Fibroblast of skin of back (primary cell): Measurements from ENCODE around the gene HSPA1A.
"Not testable (repeated sequence)": the region's sequence is repeated elsewhere in the genome, so short reads cannot be mapped to it uniquely, and the experiment has no call there.

Source experiments
- DNase-seq: peaks from one replicate; pipeline ENCODE4 v3.0.0-alpha.2; 2013

The HSPA1A gene

GRCh38 chr6:31781244-31782125, 33.9 kb upstream of the HSPA1A start:
- no peak for DNase-seq

- DNase-seq = no peak
Observed at GRCh38 chr6:31782126-31782855, 33.1 kb upstream of the HSPA1A start.

DNA sequence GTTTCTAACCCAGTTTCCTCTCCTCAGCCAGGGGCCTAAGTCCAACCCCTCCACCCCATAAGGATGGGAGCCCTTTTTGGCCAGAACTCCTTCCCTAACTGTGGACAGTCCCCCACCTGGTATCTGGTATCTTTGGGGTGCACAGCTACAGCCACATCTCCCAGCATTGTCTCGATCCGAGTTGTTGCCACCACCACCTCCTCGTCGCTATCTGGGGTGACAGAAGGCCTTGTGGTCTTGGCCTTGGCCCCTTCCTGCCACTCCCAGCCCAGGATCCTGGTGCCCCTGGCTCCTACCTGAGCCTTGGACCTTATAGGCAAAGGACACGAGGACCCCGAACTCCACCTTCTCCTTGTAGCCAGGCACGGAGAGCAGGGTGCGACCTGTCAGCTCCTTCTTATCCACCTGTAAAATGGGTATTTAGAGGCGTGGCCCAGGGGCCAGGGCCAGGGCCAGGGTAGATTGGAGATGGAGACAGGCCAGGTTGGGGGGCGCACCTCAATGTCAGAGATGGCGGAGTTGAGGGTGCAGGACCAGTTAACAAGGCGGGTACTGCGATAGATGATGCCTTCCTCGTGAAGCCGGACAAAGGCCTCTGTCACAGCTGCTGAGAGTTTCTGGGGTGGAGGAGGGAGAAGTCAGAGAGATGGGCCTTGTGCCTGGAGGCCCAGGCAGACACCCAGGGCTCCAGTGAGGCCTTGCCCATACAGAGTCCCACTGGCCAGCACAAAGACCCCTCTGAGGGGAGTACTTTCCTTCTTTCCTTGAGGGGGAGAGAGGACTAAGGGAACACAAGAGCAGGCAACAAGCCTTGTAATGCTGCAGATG, 31.0 kb upstream of the HSPA1A start:
- DNase-seq = no peak

- DNase-seq = no peak
Observed at GRCh38 chr6:31785475-31785874, 29.9 kb upstream of the HSPA1A start.

- peak; percentile 60 for DNase-seq
Observed at GRCh38 chr6:31791324-31792089, 23.8 kb upstream of the HSPA1A start.

GRCh38 chr6:31792090-31792374, 23.3 kb upstream of the HSPA1A start:
- DNase-seq = no peak

- no peak for DNase-seq
Observed at GRCh38 chr6:31792761-31793171, 22.6 kb upstream of the HSPA1A start.

DNA sequence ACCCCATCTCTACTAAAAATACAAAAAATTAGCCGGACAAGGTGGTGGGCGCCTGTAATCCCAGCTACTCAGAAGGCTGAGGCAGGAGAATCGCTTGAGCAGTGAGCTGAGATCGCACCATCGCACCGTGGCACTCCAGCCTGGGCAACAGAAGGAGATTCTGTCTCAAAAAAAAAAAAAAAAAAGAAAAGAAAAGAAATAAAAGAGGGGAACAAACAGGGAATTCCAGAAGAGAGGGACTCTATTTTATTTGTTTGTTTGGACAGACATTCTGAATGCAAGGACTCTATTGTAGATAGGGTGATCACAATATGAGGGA, 21.5 kb upstream of the HSPA1A start:
- not testable (repeated sequence) for DNase-seq

- DNase-seq = peak; percentile 33
Observed at GRCh38 chr6:31794294-31794865, 21.0 kb upstream of the HSPA1A start.

GRCh38 chr6:31794866-31795615, 20.3 kb upstream of the HSPA1A start:
- no peak for DNase-seq

DNA sequence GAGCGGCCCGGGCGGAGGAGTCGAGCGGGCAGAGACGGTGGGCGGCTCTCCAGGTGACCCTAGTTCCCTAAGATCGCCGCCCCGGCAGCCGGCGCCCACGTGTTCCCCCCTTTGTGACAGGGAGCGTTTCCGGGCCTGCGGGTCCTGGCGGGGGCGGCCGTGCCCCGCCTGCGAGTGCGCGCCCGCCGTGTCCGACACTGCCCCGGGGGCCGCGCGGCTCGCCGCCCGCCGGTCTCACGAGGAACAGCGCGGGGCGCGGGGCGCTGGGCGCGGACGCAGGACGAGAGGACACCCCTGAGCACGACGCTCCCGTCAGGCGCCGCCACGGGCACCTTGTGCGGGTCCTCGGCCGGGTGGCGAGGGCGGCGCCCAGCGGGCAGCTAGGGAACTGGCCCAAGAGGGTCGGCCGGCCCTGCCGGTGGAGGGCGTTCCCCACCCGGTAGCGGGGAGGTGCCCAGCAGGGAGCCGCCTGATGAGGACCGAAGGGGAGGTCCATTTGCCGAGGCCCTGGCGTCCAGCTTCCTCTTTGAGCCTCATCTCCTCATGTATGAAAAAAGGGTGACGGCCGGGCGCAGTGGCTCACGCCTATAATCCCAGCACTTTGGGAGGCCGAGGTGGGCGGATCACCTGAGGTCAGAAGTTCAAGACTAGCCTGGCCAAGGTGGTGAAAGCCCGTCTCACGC, 19.6 kb upstream of the HSPA1A start, which contains the start of gene VARS1:
VARS1 (minus strand) TSS at position 137 of the 683 bp plus-strand sequence. CDS start 535 bp downstream, outside the sequence.
- peak; percentile 88 for DNase-seq

DNA sequence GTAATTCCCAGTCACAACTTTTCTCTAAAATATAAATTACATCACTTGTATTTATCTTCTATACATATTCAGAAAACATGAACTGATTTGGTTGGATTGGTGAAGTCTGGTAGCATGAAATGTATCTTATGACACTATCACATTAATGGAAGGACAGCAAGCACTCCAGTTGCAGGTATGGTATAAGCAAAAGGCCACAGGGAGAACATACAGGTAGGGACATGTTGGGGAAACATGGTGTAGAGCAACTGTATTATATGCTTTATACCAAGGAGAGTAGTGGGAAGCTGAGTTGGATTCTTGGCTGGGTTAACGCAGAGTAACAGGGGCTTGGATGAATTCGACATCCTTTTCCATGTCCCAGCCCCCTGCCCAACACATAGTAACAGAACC, 18.4 kb upstream of the HSPA1A start:
- DNase-seq = no peak

DNA sequence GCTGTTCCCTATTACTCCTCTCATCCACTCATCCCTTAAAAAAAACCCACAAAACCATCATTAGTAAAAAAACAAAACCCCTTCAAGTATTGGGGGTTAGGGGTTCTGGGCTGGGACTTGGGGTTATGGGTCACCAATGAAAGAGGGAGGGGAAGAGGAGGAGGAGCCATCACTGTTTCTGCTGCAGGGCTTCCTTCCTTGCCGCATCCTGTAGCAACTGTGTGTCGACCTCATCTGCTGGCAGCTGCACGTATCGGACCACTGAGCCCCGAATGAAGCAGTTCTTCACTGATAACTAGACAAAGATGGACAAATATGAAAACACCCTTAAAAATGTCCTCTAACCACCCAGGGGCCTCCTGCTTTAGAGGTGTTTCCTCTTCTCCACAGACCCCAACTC, 17.8 kb upstream of the HSPA1A start:
- no peak for DNase-seq

- DNase-seq = peak; percentile 47
Observed at GRCh38 chr6:31799781-31800180, 15.6 kb upstream of the HSPA1A start.

GRCh38 chr6:31801031-31801927, 14.1 kb upstream of the HSPA1A start:
- DNase-seq = not testable (repeated sequence)

- no peak for DNase-seq
Observed at GRCh38 chr6:31805939-31806469, 9.3 kb upstream of the HSPA1A start.

DNA sequence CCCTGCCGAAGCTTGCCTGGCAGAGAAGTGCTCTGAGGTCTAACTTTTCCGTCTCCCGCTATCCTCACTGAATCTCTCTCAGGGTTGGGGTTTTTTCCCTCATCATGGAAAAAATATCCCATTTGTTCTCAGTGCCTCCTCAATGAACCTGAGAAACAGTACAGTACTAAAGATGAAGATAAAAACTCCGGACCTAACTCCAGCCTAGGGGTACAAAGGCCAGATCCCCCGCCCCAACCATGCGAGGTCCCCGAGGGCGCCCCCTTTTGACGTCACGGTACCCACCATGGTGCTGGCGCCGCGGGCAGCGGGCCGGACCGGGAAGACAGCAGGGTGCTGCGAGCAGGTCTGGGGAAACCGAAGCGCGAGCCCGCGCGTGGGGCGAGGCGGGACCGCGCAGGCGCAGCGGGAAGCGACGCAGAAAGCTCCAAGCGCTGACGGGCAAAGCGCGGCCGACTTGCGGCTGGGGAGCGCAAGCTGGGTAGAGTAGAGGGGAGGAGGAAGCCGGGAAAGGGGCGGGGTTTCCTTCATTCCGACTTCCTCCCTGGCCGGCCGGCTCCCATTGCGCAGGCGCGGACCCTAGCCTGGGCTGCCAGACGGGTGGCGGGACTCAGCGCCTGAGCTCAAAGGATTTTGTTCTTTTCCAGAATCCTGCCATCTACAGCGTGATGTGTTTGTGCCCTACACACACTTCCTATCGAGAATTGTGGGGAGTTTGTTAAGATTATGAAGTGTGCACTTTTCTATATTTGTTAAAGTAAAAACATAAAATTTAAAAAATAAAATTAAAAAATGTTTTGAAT, 8.7 kb upstream of the HSPA1A start, which contains the start of gene LSM2:
LSM2 (minus strand) TSS at position 497 of the 803 bp plus-strand sequence; CDS start at position 288, 209 bp downstream.
- peak; percentile 95 for DNase-seq

DNA sequence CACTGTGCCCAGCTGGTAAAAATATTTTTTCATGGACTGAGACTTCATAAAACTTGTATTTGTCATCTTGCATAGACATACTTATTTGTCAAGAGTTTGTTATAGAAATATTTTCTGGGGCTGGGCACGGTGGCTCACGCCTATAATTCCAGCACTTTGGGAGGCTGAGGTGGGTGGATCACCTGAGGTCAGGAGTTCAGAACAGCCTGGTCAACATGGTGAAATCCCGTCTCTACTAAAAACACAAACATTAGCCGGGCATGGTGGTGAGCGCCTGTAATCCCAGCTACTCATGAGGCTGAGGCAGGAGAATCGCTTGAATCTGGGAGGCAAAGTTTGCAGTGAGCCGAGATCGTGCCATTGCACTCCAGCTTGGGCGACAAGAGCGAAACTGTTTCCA, 6.7 kb upstream of the HSPA1A start:
- not testable (repeated sequence) for DNase-seq
